ENCODE measurements around the gene NPR1. TPM values are rescaled to one million over a fixed set of nuclear protein-coding genes. Genes with fewer than 3 reads are reported as not detected.
"Not testable (repeated sequence)": the region's sequence is repeated elsewhere in the genome, so short reads cannot be mapped to it uniquely, and the experiment has no call there.

The NPR1 gene
- 34.1 TPM for total RNA-seq

GRCh38 chr1:153678519-153679336 is at the start of gene NPR1:
Gene NPR1 (plus strand): TSS chr1:153678688. CDS start chr1:153679109, 421 bp downstream.
- DNase-seq (ENCODE audit: low spot score): peak; percentile 78
- peak; percentile 83 for ATAC-seq
- intact Hi-C loops (cut with DNase I): no loop called here

- peak; percentile 42 for DNase-seq (ENCODE audit: low spot score)
- no peak for ATAC-seq
- intact Hi-C loops (cut with DNase I): no loop called here
Measured at GRCh38 chr1:153629343-153629665, 49.2 kb upstream of the NPR1 start.

DNA sequence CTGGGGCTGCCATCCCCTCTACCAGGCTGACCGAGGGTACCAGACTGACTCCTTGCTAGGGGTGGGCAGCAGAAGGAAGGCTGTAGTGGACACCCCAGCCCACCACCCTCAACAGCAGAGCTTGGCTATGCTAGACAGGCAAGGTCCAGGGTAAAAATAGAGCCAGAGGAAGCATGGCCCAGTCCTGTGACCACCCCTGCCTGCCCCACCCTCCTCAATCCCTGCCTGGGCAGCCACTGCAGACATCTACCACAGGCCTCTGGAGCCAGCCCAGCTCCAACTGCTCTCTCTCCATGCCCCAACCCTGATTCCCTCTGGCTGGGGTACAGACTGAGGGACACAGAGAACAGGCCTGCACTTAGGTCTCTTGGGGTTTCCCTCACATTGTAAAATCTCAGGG is 48.5 kb upstream of the NPR1 start:
- ATAC-seq (no peak), DNase-seq (ENCODE audit: low spot score) (peak; percentile 55)
- intact Hi-C loops (cut with DNase I): no loop called here

DNA sequence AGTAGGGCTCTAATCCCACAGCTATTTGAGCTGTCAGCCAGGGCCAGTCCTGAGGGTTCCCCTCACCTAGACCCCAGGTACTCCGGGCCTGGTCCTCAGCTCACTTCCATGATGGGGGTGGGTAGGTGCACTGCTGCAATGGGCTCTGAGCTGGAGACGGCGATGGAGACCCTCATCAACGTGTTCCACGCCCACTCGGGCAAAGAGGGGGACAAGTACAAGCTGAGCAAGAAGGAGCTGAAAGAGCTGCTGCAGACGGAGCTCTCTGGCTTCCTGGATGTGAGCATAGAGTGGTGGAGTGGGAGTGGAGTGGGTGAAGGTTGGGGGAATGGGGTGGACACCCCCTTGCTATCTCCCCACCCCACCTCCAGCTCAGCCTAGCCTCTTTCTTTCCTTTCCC is 48.1 kb upstream of the NPR1 start:
- intact Hi-C loops (cut with DNase I): no loop called here
- ATAC-seq: no peak
- DNase-seq (ENCODE audit: low spot score): peak; percentile 54

- DNase-seq (ENCODE audit: low spot score) (no peak), ATAC-seq (no peak)
- intact Hi-C loops (cut with DNase I): no loop called here
Measured at GRCh38 chr1:153631047-153632022, 47.2 kb upstream of the NPR1 start.

GRCh38 chr1:153633161-153633753 is 45.2 kb upstream of the NPR1 start:
- ATAC-seq: peak; percentile 67
- intact Hi-C loops (cut with DNase I): no loop called here
- no peak for DNase-seq (ENCODE audit: low spot score)

DNA sequence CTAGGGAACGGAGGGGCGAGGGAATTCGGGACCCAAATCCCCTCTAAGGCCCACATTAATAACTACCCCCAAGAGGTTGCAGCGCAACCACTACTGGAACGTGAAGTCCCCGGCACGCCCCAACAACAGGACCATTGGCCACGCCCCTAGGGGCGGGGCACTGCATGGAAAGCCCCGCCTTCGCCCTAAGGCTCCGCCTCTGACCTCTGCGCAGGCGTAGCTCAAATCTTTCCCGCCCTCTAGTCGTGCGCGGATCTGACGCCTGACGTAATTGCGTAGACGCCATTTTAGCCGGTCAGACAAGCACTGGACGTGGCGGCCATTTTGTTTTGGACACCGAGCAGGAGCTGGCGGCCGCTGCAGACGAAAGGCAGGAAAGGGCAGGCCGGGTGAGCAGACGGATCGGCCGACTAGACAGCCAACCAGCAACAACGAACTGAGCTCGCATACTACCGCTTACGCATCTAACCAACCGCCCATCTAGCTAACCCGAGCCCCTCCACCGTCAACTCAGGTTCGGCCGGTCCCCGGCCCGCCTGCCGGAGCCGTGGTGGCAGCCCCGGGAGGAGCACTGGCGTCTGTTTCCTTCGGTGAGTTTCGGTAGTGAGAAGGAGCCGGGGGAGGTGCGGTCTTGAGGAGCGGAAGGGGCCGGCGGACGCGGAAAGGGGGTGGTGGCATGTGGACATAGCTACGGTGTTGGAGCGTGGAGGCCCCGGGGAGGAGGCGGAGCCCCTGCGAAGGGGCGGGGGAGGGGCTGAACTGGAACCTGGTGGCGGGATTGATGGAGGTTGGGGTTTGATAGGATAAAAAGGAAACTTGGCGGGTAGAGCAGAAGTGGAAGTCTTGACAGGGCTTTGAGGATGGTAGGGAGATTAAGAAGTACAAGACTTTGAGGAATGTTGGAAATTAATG is 44.5 kb upstream of the NPR1 start, which contains the start of gene CHTOP:
TSS of gene CHTOP (plus strand) at position 313 of the 912 bp plus-strand sequence. CDS start 2,523 bp downstream, outside the sequence.
- intact Hi-C loops (cut with DNase I): no loop called here
- ATAC-seq (peak; percentile 98), DNase-seq (ENCODE audit: low spot score) (peak; percentile 98)

DNA sequence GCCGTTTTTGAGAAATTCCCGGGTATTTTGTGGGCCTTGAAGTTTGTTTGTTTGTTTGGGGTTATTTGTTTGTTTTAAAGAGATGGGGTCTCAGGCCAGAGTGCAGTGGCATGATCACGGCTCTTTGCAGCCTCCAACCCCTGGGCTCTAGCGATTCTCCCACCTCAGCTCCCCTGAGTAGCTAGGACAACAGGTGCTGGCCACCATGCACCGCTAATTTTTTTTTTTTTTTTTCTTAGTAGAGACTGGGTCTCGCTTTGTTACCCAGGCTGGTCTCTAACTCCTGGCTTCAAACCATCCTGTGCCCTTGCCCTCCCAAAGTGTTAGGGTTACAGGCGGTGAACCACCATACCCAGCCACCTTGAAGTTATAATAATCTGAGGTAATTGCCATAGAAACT is 42.6 kb upstream of the NPR1 start:
- intact Hi-C loops (cut with DNase I): no loop called here
- no peak for ATAC-seq
- no peak for DNase-seq (ENCODE audit: low spot score)

GRCh38 chr1:153636312-153636711 is 42.2 kb upstream of the NPR1 start:
- intact Hi-C loops (cut with DNase I): no loop called here
- ATAC-seq: no peak
- DNase-seq (ENCODE audit: low spot score): peak; percentile 48

- DNase-seq (ENCODE audit: low spot score) (peak; percentile 36), ATAC-seq (no peak)
- intact Hi-C loops (cut with DNase I): no loop called here
Measured at GRCh38 chr1:153638261-153638660, 40.2 kb upstream of the NPR1 start.

- DNase-seq (ENCODE audit: low spot score): no peak
- ATAC-seq: no peak
- intact Hi-C loops (cut with DNase I): no loop called here
Measured at GRCh38 chr1:153639280-153639679, 39.2 kb upstream of the NPR1 start.

GRCh38 chr1:153640213-153640612 is 38.3 kb upstream of the NPR1 start:
- DNase-seq (ENCODE audit: low spot score); ATAC-seq; intact Hi-C loops (cut with DNase I): not testable (repeated sequence)

DNA sequence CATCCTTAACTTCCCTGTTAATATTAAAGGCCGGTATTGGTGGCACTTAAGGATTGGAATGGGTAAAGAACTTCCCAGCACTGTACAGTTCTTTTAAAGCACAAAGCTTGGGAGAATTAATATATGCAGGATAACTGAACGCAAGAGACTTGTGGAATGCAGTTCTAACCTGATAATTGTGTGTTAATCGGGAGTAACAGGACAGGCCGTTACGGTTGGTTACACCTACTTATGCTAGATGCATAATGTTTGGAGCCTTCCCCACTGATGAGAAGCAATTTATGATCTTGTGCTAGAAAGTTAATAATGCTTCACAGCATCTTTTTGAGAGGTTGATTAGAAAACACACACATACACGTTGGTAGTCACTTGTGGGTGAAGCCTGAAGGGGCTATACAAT is 37.6 kb upstream of the NPR1 start:
- intact Hi-C loops (cut with DNase I): no loop called here
- ATAC-seq (no peak), DNase-seq (ENCODE audit: low spot score) (no peak)

DNA sequence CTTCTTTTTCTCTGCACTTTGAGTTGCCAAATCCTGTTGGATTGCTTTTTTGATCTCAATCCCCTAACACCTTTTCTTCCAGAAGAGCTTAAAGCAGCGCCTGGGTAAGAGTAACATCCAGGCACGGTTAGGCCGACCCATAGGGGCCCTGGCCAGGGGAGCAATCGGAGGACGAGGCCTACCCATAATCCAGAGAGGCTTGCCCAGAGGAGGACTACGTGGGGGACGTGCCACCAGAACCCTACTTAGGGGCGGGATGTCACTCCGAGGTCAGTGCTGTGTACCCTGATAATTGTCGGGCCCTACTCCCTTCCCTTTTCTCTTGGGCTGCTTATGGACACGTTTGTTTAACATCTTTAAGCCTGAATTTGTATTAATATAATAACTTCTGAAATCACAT is 36.3 kb upstream of the NPR1 start:
- no peak for ATAC-seq
- DNase-seq (ENCODE audit: low spot score): no peak
- intact Hi-C loops (cut with DNase I): no loop called here

DNA sequence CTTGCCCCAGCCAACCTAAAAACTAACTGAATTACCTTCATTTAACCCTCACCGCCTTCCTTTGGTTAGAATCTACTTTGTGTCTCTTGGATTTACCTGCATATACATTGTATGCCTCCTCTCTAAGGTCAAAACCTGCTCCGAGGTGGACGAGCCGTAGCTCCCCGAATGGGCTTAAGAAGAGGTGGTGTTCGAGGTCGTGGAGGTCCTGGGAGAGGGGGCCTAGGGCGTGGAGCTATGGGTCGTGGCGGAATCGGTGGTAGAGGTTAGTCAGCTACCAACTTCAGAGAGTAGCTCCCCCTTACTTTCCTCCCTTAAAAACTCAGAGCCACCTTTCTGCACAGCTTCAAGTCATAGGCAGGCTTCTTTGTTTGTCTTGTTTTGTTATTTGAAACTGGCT is 35.4 kb upstream of the NPR1 start:
- intact Hi-C loops (cut with DNase I): no loop called here
- ATAC-seq (no peak), DNase-seq (ENCODE audit: low spot score) (no peak)

DNA sequence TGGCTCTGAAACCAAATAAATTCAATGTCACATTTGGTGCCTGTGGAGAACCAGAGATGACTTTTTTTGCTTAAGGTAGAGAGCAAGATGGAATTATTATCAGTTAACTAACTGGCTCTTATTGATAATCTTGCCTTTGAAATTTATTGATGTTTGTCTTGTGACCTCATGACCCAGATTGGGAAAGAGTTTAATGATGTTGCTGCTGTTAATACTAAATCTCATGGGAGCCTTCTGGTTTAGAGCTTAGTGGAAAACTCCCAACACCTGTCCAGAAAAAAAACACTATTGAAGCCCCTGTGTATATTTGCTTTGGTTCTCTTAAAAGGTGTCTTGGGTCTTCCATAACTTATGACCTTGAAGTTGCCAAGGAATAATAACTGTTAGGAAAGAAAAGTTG is 34.7 kb upstream of the NPR1 start:
- DNase-seq (ENCODE audit: low spot score): no peak
- ATAC-seq: no peak
- intact Hi-C loops (cut with DNase I): no loop called here

- DNase-seq (ENCODE audit: low spot score) (no peak), ATAC-seq (peak; percentile 47)
- intact Hi-C loops (cut with DNase I): no loop called here
Measured at GRCh38 chr1:153646672-153647345, 31.7 kb upstream of the NPR1 start.

DNA sequence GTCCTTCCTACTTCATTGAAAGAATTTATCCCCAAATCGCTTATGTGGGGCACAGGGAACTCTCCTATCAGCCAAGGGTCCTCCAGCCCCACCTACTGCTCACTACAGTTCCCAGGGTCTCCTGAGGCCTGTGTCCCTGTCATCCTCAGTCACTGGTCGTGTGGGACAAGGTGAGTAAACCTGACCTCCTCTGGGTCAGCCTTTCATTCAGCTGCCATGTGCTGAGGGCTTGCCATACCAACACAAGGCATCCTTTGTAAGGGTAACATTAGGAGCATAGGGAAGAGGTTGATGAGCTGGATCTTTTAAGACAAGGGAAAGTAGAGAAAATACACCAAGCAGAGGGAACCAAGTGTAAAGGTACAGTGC is 31.2 kb upstream of the NPR1 start:
- DNase-seq (ENCODE audit: low spot score) (no peak), ATAC-seq (peak; percentile 23)
- intact Hi-C loops (cut with DNase I): no loop called here

Data from sciatic nerve (tissue), 2 donors.